Lower lobe of right lung (tissue), 2 donors: ENCODE measurements around the gene GCH1. TPM values are rescaled to one million over a fixed set of nuclear protein-coding genes. Genes with fewer than 3 reads are reported as not detected.

ENCODE experiments used
- ATAC-seq, 2 donors: fragments of 200-7000 bp; cut with Tn5 transposase; one replicate each; pipeline ENCODE4 v1.9.1; 2020 to 2022; ENCODE audit warnings: mild to moderate bottlenecking in 2 of 2, moderate library complexity in 2 of 2
- DNase-seq: peaks from one replicate; pipeline ENCODE4 v3.0.0-alpha.2; 2020
- H3K27ac ChIP-seq: fragments of 200-600 bp; one replicate; pipeline ENCODE4 v1.8.0; 2022
- H3K27me3 ChIP-seq: fragments of 200-600 bp; one replicate; pipeline ENCODE4 v1.8.0; 2022; ENCODE audit warnings: low read depth
- H3K36me3 ChIP-seq: fragments of 200-600 bp; one replicate; pipeline ENCODE4 v1.8.0; 2022; ENCODE audit warnings: mild to moderate bottlenecking
- H3K4me1 ChIP-seq: fragments of 200-600 bp; one replicate; pipeline ENCODE4 v1.8.0; 2022
- H3K4me3 ChIP-seq: fragments of 200-600 bp; one replicate; pipeline ENCODE4 v1.8.0; 2022; ENCODE audit warnings: mild to moderate bottlenecking
- H3K9me3 ChIP-seq: fragments of 200-600 bp; one replicate; pipeline ENCODE4 v1.8.0; 2022
- intact Hi-C: fragments of 100-400 bp; cut with DNase I; formaldehyde crosslinking; loops from one replicate; pipeline ENCODE4 v1.11.0; 2022
- total RNA-seq: library from RNA; stranded (reverse); fragmentation: NEBNext Ultra II Directional; extraction: Animal tissue kit (Norgen Biotek cat#: 25700); gene quantifications from one replicate; pipeline ENCODE4 v1.2.1, GENCODE V29; 2021
- TF ChIP-seq, protein P1 (sequence below): fragments of 200-600 bp; IDR thresholded peaks from one replicate; pipeline ENCODE4 v1.8.0; 2022; ENCODE audit warnings: antibody characterized with exemption, mild to moderate bottlenecking
- donor health status: DM: no; HTN: yes; CAD: no; lungs with severe emphysema.

GCH1 gene
- total RNA-seq, 1 donor from 2014 or later: 12.7 TPM

DNA sequence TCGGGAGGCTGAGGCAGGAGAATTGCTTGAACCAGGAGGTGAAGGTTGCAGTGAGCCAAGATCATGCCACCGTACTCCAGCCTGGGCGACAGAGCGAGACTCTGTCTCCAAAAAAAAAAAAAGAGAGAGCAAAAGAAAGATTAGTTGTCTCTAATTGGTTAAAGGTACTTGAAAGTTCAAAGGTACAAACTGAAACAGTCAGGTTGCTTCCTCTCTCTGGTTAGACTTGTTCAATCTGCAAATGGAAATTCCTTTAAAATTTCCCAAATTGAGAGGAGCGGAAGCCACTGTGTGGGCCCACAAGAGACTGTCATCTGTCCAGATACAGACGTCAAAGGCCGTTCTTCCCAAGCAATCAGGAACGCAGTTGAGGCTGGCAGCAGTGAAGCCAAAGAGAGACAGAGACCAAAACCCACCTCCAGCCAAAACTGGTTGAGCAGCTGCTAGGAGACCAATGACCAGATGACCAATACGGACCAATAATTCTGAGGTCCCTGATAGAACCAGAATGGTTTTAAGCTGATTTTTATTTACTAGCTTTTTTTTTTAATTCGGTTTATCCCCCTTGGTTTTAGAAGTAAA lies 63.6 kb downstream of the GCH1 start:
- peaks cover 4% of the 10 kb centered on the region for H3K4me1 ChIP-seq
- H3K27me3 ChIP-seq: no peaks in the 10 kb centered on the region
- TF ChIP-seq, protein P1, sequence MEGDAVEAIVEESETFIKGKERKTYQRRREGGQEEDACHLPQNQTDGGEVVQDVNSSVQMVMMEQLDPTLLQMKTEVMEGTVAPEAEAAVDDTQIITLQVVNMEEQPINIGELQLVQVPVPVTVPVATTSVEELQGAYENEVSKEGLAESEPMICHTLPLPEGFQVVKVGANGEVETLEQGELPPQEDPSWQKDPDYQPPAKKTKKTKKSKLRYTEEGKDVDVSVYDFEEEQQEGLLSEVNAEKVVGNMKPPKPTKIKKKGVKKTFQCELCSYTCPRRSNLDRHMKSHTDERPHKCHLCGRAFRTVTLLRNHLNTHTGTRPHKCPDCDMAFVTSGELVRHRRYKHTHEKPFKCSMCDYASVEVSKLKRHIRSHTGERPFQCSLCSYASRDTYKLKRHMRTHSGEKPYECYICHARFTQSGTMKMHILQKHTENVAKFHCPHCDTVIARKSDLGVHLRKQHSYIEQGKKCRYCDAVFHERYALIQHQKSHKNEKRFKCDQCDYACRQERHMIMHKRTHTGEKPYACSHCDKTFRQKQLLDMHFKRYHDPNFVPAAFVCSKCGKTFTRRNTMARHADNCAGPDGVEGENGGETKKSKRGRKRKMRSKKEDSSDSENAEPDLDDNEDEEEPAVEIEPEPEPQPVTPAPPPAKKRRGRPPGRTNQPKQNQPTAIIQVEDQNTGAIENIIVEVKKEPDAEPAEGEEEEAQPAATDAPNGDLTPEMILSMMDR: no peak
- DNase-seq (no peak), ATAC-seq (no peak)
- H3K36me3 ChIP-seq: no peaks in the 10 kb centered on the region
- intact Hi-C loops: no loop called here
- H3K27ac ChIP-seq: no peak overlapping the region
- H3K4me3 ChIP-seq: no peak overlapping the region
- no peaks in the 10 kb centered on the region for H3K9me3 ChIP-seq

GRCh38 chr14:54837508-54838149 lies 65.0 kb downstream of the GCH1 start:
- DNase-seq (no peak), ATAC-seq (no peak)
- Histone ChIP-seq H3K4me1 (peaks cover 4% of the 10 kb centered on the region), H3K27ac (no peak overlapping the region), H3K4me3 (no peak overlapping the region), H3K36me3 (no peaks in the 10 kb centered on the region), H3K9me3 (no peaks in the 10 kb centered on the region), H3K27me3 (no peaks in the 10 kb centered on the region)
- TF ChIP-seq, protein P1: no peak
- intact Hi-C loops: no loop called here

GRCh38 chr14:54836231-54836630 lies 66.4 kb downstream of the GCH1 start:
- Histone ChIP-seq H3K36me3 (no peaks in the 10 kb centered on the region), H3K9me3 (no peaks in the 10 kb centered on the region), H3K4me1 (peaks cover 4% of the 10 kb centered on the region), H3K27me3 (no peaks in the 10 kb centered on the region), H3K4me3 (no peak overlapping the region), H3K27ac (no peak overlapping the region)
- intact Hi-C loops: no loop called here
- no peak for ATAC-seq
- DNase-seq: no peak
- TF ChIP-seq, protein P1: no peak

DNA sequence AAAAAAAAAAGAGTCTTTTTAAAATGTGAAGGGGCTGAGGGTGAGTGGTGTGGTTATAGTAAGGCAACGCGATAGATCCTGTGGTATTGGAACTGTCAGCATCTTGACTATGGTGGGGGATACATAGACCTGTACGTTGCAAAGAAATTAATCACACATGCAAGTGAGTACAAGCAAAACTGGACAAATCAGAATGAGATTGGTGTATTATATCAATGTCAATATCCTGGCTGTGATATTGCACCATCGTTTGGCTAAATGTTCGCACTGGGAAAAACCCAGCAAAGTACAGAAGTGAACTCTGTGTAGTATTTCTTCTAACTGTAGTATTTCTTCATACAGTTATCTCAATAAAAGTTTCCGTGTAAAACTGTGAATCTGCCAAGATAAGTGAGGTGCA lies 67.9 kb downstream of the GCH1 start:
- Histone ChIP-seq H3K4me1 (peaks cover under 1% of the 10 kb centered on the region), H3K27ac (no peak overlapping the region), H3K4me3 (no peak overlapping the region), H3K9me3 (no peaks in the 10 kb centered on the region), H3K27me3 (no peaks in the 10 kb centered on the region), H3K36me3 (no peaks in the 10 kb centered on the region)
- DNase-seq (no peak), ATAC-seq (no peak)
- TF ChIP-seq, protein P1: no peak
- intact Hi-C loops: no loop called here

DNA sequence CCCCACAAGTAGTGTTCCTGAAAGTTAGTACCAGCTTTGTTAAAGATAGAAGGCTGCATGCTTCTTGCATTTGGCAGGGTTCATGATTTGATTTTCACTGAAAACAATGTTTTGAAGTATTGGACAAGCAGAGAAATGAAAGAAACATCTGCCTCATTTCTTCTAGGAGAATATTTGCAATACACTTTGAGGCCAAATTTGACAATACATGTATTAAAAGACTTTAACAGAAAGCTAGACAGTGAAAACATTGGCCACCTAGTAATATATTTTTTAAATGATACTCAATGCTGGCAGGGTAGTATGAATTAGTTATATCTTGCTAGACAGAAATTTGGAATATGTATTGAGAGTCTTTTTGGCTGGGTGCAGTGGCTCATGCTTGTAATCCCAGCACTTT lies 68.5 kb downstream of the GCH1 start:
- intact Hi-C loops: no loop called here
- no peak overlapping the region for H3K4me3 ChIP-seq

More for the DNA sequence above, 68.5 kb downstream of the GCH1 start:
- TF ChIP-seq, protein P1: no peak
- Histone ChIP-seq H3K9me3 (no peaks in the 10 kb centered on the region), H3K27me3 (no peaks in the 10 kb centered on the region), H3K27ac (no peak overlapping the region), H3K36me3 (no peaks in the 10 kb centered on the region), H3K4me1 (no peaks in the 10 kb centered on the region)
- DNase-seq: no peak
- ATAC-seq: no peak
